A549 (cell line): Measurements from ENCODE around the gene EED.

ENCODE experiments used
- E2F6 ChIP-seq: IDR thresholded peaks from 2 replicates; pipeline ENCODE4 v1.6.1; 2012; ENCODE audit warnings: low read depth, borderline replicate concordance
- EP300 ChIP-seq, 2 experiments: fragments of >200 bp; sonication (Bioruptor Twin); formaldehyde crosslinking; IDR thresholded peaks; 2 replicates in 1 of 2; 3 replicates in 1 of 2; pipeline ENCODE4 v1.6.1; 2016 to 2017
- TF ChIP-seq, protein P1 (sequence below): fragments of >200 bp; sonication (Bioruptor Twin); formaldehyde crosslinking; IDR thresholded peaks from 3 replicates; pipeline ENCODE4 v1.5.1; 2016

DNA sequence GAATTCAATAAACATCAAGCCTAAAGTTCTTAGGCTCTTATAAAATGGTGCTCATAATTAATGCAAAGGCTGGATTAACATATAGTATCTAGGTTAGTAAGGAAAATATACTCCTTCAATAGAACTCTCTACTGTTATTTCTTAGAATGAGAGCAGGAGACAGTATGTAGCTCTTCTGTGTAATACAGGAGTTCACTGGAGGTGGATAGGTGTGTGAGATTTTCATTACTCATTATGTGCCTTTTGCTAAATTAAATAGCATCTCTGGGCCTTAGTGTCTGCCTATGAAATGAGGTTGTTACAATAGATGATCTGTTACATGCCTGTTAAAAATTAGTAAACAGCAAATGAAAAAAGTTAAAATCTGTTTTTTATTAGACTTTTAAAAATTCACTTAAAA is 20.6 kb downstream of the EED start:
- TF ChIP-seq, protein P1, sequence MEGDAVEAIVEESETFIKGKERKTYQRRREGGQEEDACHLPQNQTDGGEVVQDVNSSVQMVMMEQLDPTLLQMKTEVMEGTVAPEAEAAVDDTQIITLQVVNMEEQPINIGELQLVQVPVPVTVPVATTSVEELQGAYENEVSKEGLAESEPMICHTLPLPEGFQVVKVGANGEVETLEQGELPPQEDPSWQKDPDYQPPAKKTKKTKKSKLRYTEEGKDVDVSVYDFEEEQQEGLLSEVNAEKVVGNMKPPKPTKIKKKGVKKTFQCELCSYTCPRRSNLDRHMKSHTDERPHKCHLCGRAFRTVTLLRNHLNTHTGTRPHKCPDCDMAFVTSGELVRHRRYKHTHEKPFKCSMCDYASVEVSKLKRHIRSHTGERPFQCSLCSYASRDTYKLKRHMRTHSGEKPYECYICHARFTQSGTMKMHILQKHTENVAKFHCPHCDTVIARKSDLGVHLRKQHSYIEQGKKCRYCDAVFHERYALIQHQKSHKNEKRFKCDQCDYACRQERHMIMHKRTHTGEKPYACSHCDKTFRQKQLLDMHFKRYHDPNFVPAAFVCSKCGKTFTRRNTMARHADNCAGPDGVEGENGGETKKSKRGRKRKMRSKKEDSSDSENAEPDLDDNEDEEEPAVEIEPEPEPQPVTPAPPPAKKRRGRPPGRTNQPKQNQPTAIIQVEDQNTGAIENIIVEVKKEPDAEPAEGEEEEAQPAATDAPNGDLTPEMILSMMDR = no peak
- no peak for TF ChIP-seq E2F6
- TF ChIP-seq EP300 (IDR thresholded peaks at IDR 0.05) = no peak
